ENCODE results near the gene AEN.

- TF ChIP-seq, protein P1, sequence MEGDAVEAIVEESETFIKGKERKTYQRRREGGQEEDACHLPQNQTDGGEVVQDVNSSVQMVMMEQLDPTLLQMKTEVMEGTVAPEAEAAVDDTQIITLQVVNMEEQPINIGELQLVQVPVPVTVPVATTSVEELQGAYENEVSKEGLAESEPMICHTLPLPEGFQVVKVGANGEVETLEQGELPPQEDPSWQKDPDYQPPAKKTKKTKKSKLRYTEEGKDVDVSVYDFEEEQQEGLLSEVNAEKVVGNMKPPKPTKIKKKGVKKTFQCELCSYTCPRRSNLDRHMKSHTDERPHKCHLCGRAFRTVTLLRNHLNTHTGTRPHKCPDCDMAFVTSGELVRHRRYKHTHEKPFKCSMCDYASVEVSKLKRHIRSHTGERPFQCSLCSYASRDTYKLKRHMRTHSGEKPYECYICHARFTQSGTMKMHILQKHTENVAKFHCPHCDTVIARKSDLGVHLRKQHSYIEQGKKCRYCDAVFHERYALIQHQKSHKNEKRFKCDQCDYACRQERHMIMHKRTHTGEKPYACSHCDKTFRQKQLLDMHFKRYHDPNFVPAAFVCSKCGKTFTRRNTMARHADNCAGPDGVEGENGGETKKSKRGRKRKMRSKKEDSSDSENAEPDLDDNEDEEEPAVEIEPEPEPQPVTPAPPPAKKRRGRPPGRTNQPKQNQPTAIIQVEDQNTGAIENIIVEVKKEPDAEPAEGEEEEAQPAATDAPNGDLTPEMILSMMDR (IDR thresholded peaks at IDR 0.05): no peak
- no peak for TF ChIP-seq POLR2A (IDR thresholded peaks at IDR 0.05)
Observed at GRCh38 chr15:88654430-88655102, 33.4 kb downstream of the AEN start.

Measured in thyroid gland (tissue), 4 donors.